GM18870 (cell line): ENCODE measurements around the gene RHOG.
"Not testable (repeated sequence)": the region's sequence is repeated elsewhere in the genome, so short reads cannot be mapped to it uniquely, and the experiment has no call there.

Source experiments
- ATAC-seq: cut with Tn5 transposase; IDR thresholded peaks from one replicate; pipeline ENCODE4 v1.9.1; 2021; ENCODE audit warnings: moderate library complexity; ENCODE audit not compliant: unreplicated experiment

RHOG gene

GRCh38 chr11:3840870-3841425, at the start of gene RHOG:
RHOG (minus strand) TSS chr11:3840959; CDS start chr11:3828138, 12,821 bp downstream.
- ATAC-seq, result peak; percentile 44

- no peak for ATAC-seq
These were observed 49.3 kb upstream of the RHOG start for GRCh38 chr11:3890014-3890413.

DNA sequence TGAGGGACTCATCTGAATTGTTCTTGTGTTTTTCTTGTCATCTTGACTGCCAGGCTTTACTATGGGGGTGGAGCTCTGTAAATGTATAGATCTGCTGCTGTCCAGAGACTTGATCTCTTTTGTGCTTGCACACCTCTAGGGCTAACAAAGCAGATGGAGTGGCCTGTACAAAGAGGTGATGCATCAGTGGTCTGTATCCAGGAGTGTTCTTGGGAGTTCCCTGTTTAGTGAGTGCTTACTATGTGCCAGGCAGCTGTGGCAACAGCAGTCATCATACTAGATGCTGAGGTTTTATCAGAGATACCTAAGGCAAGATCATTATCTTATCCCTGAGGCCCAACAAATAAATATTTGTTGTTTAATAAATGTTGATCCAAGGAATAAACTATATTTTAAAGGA, 48.1 kb upstream of the RHOG start:
- no peak for ATAC-seq

DNA sequence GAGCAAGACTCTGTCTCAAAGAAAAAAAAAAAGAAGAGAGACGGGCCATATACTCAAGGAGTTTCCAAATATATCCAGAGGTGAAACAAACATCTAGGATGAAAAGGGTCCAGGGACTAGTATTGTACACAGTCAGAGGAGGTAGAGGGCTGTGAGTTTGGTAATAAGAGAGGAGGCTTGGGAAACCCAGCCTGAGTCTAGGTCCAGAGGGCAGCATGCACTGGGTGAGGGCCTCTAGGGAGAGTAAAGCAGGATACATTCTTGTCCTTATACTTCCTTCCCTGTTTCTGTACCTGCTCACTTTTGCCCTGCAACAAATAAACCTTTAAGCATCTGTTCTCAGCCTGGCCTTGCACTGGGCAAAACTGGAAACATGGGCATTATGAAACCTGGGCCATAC, 46.2 kb upstream of the RHOG start:
- no peak for ATAC-seq

GRCh38 chr11:3885855-3886254, 45.1 kb upstream of the RHOG start:
- ATAC-seq, result no peak

DNA sequence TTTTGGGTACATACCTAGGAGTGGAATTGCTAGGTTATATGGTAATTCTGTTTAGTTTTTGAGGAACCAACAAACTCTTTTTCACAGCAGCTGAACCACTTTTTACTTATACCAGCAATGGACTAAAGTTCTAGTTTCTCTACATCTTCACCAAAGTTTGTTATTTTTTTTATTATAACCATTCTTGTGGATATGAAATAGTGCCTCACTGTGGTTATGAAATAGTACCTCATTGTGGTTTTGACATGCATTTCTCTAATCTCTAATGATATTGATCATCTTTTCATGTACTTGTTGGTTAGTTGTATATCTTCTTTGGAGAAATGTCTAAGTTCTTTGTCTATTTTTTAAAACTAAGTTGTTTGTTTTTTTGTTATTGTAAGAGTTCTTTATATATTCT, 41.9 kb upstream of the RHOG start:
- no peak for ATAC-seq

DNA sequence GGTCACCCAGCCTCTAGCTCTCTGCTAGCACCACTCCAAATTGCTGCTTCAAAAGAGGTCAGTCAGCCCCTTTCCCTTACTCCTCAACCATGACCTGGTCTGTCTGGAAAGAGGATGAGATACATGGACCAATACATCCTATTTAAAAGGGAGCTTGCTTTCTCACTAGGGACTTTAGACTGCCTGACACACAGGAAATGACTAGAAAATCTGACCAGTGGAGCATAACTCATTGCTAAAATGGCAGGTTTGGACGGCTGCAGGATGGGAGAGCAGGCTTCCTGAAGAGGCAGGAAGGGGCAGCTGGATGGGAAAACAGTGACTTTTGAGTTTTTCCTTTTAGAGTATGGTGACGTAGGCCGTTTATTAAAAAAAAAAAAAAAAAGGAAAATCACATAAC, 40.0 kb upstream of the RHOG start:
- ATAC-seq, result no peak

DNA sequence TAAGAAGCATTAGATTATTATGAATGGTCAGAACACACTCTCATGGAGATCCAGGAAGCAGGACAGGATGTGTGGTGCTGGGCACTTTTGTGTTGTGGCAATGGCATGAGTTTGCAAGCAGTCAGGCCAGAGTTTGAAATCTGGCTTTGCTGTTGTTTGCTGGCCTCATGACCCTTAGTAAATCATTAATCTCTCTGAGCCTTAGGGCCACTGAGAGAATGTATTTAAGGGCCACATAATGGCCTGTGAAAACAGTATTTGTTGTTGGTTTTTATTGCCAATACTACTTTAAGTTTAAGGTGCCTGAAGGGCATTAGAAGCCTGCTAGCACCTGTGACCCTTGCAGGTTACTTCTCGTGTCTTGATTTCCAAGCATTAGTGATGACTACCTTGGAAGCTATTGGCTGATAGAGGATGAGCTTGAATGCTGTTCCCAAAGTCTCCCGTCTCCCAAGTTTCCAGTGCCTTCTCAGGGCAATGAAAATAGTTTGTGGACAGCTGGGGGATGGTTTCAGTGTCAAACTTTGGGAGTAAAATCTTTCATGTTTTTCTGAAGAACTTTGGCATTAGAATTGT, 39.3 kb upstream of the RHOG start:
- peak; percentile 32 for ATAC-seq

- peak; percentile 35 for ATAC-seq
These were observed 38.6 kb upstream of the RHOG start for GRCh38 chr11:3879216-3879966.

- ATAC-seq, result no peak
These were observed 37.5 kb upstream of the RHOG start for GRCh38 chr11:3878258-3878584.

DNA sequence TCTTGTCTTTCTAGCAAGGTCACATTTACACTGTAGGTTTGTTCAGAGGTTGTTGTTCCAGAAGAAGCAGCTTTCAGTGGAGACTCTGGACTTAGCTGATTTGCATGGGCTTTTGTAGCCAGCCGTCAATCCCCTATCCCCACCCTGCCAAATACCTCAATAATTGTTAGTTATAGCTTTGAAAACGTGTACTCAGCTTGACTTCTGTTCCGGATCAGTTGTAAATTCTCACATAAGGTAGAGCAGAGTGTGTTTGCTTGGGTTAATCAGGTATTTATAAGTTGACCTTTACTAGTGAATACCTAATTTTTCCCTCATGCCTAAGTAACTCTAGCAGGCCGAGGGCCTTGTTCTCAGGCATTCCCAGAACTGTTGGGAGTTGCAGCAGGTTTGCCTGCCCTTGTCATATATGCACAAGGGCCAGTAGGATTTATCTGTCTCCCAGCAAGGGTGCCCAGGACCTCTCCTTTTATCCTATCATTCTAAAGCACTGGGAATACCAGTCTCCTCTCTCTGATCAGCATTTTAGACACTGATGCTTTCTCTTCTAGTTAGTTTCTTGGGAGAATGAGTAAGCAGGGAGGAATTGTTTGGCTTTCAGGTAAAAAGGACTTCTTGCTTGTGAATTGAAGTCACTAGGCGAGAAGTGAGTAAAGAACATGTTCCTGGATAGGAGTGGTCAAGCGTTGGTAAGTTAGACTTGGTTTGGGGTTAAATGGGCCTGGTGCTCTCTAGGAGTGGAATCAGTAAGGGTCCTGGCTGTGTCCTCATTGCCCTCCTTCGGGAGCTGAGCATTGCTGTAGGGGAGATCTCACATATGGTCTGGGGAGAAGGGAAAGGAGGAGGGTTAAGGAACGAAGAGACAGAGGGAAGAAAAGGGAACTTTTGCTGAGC, 36.9 kb upstream of the RHOG start:
- ATAC-seq, result no peak

DNA sequence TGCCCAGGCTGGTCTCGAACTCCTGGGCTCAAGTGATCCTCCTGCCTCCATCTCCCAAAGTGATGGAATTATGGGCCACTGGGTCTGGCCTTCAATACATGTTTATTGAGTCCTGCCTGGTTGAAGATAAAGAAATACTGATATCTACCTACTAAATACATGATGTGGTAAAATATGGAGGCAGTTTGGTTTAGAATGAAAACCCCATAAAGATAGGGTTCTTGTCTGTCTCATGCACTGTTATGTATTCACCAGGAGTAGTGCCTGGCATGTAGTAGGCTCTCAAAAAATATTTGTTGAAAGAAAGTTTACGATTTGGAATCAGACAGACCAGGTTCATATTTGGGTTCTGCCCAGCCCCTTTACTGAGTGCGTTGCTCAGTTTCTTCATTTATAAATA, 35.9 kb upstream of the RHOG start:
- no peak for ATAC-seq

DNA sequence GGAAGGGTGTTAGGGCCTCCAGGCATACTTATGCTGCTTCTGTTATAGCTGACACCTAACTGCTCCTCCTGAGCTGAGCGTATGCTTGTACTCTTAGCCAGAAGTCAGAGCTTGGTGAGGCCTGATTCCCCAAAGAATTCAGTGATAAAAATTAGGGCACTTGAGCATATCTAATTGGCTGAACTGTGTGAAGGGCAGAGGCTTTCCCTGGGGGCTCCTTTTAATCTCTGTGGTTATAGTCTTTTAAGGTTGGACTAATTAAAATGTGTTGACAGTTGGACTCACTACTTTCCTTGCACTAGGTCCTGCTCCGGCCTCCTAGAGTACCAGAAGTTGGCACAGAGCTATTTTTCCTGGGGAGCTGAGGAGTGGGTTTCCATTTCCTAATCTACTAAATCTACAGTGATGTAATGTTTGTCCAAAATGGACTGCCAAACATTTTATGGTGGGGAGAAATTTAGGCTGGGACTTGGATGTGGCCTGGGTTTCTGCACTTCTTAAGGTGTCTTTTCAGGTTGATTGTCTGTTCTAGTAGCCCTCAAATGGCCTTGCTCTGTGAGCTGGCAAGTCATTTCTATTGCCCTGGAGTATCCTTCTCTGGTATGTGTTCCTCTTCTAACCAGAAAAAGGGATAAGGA, 33.1 kb upstream of the RHOG start:
- ATAC-seq, result no peak

- ATAC-seq, result peak; percentile 41
These were observed 26.7 kb upstream of the RHOG start for GRCh38 chr11:3867209-3868091.

- ATAC-seq, result no peak
These were observed 26.1 kb upstream of the RHOG start for GRCh38 chr11:3866836-3867208.

DNA sequence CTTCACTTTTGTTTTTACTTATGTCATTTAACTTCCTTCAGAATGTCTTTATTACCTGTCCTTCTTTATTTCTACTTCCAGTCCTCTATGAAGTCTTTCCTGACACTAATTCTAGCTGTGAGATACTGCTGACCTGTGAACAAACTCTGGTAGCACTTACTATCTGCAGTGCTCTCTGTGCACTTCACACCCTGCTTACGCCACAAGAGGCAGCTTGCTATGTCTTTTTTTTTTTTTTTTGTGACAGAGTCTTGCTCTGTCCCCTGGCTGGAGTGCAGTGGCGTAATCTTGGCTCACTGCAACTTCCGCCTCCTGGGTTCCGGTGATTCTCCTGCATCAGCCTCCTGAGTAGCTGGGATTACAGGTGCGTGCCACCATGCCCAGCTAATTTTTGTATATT, 25.4 kb upstream of the RHOG start:
- no peak for ATAC-seq

DNA sequence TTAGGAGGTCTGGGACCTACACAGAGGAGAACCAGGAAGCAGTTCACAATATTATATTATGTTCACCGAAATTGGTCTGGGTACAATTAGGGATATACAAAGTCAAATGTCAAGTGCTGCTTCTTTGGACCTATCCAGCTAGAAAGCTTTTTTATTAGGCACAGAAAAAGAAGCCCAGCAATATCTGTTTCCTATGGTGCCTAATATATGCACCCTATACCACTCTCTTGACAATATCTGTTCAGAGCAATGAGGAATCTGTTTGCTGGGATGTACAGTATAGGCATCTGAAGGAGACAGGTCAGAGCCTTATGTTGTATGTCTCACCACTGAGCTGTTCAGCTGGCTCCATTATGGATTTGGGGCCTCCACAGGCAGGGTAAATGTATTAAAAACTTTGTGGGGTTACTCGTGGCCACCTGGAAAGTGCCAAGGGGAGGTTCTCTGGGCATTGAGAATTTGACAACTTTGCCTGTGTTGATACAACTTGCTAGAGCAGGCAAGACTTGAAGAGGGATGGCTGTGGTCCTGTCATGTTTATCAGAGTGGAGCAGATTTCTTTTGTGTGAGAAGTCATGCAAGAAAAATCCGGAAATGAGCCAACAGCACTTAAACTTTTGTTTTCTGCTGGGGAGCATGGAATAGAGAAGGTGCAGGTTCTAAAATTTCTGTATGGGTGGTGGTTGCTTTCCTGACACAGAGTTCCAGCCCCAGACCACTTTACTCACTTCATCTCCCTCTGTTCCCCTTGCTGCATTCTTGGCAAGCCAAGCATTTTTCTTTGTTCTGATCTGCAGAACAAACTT, 24.8 kb upstream of the RHOG start:
- no peak for ATAC-seq

DNA sequence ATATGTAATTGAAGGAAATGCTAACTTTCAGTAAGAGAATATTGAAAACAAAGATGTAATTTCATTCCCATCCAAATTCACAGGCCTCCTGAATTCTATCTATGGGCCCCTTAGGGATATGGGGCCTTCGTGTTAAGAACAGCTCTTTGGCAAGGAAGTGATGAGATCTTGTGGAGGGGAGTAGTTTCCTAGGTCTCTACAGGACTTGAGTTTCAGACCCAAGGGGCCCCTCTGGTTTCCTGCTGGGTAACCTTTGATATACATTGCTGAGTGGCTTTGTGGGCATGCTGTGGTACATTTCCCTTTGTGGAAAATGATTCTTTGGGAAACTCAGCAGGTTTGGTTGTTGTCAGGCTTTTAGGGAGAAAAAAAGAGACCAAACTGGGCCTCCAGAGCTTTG, 20.9 kb upstream of the RHOG start:
- ATAC-seq, result no peak

DNA sequence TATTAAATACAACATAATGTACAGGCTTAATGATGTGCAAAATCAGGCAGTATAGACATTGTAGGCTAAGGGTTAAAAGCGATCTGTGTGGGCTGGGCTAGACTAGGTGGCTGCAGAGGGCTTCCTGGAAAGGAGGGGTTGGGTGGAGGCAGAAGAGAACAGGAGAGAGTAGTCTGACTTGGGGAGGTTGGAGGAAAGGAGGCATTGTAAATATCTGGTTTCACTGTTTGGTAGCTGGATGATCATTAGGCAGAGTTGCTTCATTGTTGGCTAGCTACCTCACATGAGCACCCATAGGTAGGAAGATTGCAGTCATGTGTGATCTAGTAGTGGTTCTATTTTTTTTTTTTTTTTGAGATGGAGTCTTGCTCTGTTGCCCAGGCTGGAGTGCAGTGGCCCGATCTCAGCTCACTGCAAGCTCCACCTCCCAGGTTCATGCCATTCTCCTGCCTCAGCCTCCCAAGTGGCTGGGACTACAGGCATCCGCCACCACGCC, 20.2 kb upstream of the RHOG start:
- not testable (repeated sequence) for ATAC-seq
